SK-N-SH (cell line): ENCODE measurements around the gene EME2.

Source experiments
- CTCF ChIP-seq: fragments of 200-600 bp; sonication (generic); IDR thresholded peaks from 2 replicates; pipeline ENCODE4 v1.6.1; 2017; ENCODE audit warnings: antibody characterized with exemption, mild to moderate bottlenecking, moderate library complexity
- EP300 ChIP-seq, 2 experiments: IDR thresholded peaks; 2 replicates each; pipeline versions ENCODE4 v1.4.0 to v1.6.1; 2012; ENCODE audit warnings: borderline replicate concordance in 1 of 2, low read depth in 1 of 2, low read length in 1 of 2
- EZH2phosphoT487 ChIP-seq: fragments of 200-600 bp; sonication (generic); IDR thresholded peaks from 2 replicates; pipeline ENCODE4 v1.6.1; 2017; ENCODE audit warnings: low read depth, mixed run types, mild to moderate bottlenecking, antibody characterized with exemption, moderate library complexity, borderline replicate concordance
- GATA2 ChIP-seq: sonication (generic); formaldehyde crosslinking; IDR thresholded peaks from 2 replicates; pipeline ENCODE4 v1.5.0; 2020; ENCODE audit warnings: mild to moderate bottlenecking, missing genetic modification reagents
- JUND ChIP-seq: IDR thresholded peaks from 2 replicates; pipeline ENCODE4 v1.4.0; 2012
- NFIC ChIP-seq: IDR thresholded peaks from 2 replicates; pipeline ENCODE4 v1.4.0; 2012; ENCODE audit warnings: borderline replicate concordance
- NRF1 ChIP-seq: IDR thresholded peaks from 2 replicates; pipeline ENCODE4 v1.6.1; 2012; ENCODE audit warnings: low read depth, mild to moderate bottlenecking, low read length
- POLR2AphosphoS5 ChIP-seq: IDR thresholded peaks from 2 replicates; pipeline ENCODE4 v1.6.1; 2012; ENCODE audit warnings: low read depth, low read length
- RCOR1 ChIP-seq: fragments of 150-350 bp; IDR thresholded peaks from 2 replicates; pipeline ENCODE4 v1.6.1; 2017; ENCODE audit warnings: antibody characterized with exemption, low read length
- REST ChIP-seq: IDR thresholded peaks from 2 replicates; pipeline ENCODE4 v1.6.1; 2012; ENCODE audit warnings: mild to moderate bottlenecking, low read depth, low read length, moderate library complexity
- USF2 ChIP-seq: fragments of 150-350 bp; IDR thresholded peaks from 2 replicates; pipeline ENCODE4 v1.6.1; 2017; ENCODE audit warnings: antibody characterized with exemption, low read length, low read depth, borderline replicate concordance

- TF ChIP-seq POLR2AphosphoS5, result no peak
- no peak for TF ChIP-seq GATA2 (CRISPR knock-in tag)
- TF ChIP-seq CTCF, result no peak
- no peak for TF ChIP-seq NRF1
- no peak for TF ChIP-seq EZH2phosphoT487
- no peak for TF ChIP-seq REST
- TF ChIP-seq NFIC, result no peak
- TF ChIP-seq USF2, result no peak
- no peak for TF ChIP-seq EP300 (IDR thresholded peaks at IDR 0.05; ENCODE audit: borderline replicate concordance in 1 of 2, low read depth in 1 of 2, low read length in 1 of 2)
- no peak for TF ChIP-seq JUND
- TF ChIP-seq RCOR1, result no peak
These were observed 35.0 kb downstream of the EME2 start for GRCh38 chr16:1807626-1808025.
